GM21447 (cell line): ENCODE results near the gene XKR7.

ENCODE experiments used
- ATAC-seq: cut with Tn5 transposase; IDR thresholded peaks from one replicate; pipeline ENCODE4 v1.9.1; 2021; ENCODE audit not compliant: unreplicated experiment

XKR7 gene

DNA sequence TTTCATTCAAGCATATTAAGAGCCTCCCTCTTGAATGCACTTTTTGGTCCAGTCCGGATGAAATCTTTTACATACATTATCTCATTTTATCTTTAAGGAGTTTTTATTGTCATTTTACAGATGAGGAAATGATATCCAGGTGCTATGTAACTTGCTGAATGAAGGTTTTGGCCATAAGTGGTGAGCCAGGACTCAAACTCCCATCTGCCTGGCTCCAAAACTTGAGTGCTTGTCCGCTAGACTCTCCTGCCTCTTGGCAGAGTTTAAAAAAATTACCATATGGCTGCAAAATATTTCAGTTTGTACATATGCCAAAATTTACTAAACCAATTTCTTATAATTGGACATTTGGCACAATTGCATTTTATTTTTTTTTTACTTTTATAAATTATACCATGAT, 28.3 kb upstream of the XKR7 start:
- ATAC-seq = no peak

- ATAC-seq = no peak
Observed at GRCh38 chr20:31943052-31943471, 24.9 kb upstream of the XKR7 start.

GRCh38 chr20:31945319-31945718, 22.6 kb upstream of the XKR7 start:
- ATAC-seq = no peak

DNA sequence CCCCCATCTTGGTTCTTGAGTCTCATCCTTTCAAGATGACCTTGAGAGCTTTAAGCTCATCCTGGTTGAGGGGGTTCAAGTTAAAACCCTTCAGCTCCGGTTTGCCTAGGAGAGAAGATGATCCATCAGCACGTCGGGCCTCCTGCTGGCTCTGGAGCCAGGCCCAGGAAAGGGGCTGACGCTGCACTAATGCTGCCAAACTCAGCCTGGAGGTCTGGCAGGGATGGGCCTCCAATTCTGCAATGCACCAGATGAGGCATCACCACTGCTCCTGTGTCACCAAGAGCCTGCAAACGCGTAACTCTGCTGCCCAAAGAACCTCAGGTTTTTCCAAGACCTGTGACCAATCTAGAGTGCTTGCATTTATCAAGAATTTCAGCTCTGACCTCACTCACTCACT, 22.2 kb upstream of the XKR7 start:
- no peak for ATAC-seq

- no peak for ATAC-seq
Observed at GRCh38 chr20:31948008-31948407, 19.9 kb upstream of the XKR7 start.

DNA sequence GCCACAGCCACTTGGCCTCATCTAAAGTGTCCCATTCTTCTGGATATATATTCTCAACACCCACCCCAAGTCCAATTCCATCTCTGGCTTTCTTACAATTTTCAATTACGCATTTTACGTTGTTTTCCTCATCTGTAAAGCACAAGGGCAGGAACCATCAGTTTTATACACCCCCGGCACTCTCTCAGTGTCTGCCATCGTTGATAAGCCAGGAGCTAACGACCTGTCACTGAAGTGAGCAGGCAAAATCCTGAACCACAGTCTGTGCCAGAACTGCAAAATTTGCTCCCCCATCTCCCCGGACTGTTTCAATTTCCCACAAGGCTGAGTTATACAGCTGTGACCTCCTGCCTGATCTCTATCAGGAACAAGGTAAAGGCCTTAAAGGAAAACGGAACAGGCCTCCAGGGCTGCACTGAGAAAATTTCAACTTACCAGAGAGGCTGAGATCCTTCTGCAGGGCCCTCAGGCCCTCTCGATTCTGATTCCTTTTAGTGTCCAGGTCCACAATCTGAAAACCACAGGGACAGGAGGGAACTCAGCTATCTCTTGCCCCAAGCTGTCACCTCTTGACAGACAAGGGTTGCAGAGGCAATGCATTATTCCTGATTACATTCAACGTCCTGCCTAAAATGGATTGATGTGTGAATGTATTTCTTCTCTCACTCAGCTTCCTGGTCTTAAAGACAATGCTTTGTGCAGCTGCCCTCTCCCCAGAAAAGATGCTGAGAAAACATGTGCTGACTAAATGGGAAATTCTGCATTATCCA, 17.9 kb upstream of the XKR7 start:
- ATAC-seq = no peak

DNA sequence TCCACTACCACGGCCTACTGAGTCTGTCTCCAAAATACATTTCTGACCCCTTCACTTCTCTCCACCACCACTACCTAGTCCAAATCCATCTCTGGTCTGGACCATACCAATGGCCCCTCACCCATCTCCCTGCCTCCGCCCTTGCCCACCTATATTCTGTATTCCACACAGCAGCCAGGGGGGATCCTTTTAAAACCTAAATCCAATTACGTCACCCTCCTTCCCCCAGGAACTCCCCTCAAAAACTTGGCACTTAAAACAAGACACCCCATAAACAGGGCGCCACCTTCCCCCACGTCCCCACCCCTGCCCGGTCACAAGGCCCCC, 16.8 kb upstream of the XKR7 start:
- ATAC-seq = no peak

DNA sequence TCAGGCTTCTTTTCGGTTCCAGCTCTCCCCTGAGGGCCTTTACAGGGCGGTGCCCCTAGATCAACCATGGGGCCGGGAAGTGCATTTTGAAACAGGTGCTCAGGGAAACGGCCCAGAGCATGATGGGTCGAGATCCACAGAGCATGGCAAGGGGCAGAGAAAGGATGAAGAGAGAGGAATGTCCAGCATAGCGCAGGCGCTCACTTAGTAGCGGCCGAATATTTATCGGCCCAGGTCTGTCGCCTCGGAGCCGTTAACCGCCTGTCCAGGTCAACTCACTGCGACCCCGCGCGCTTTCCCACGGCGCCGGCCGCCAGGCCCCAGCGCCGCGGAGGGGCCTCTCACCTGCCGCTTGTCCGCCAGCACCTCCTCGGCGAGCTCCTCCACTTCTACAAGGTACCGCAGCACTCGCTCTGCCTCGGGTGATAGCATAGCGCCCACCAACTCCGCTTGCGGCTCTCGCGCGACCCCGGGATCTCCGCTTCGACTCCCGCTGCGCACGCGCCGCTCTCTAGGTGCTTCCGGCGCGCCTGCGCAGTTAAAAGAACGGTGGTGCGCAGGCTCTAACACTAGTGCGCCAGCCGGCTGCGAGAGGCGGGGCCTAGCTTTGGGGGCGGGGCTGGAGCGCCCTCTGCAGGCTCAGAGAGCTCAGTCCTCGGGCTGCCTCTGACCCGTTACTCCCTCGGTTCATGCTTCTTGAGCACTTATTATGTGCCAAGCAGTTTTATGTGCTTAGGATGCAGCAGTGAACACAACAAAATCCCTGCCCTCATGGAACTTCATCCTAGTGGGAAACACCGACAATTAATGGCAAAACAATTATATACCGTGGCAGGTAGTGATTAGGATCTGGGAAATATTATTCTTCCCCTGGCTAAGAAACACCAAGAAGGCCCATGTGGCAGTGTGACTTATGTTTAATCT, 16.2 kb upstream of the XKR7 start, which contains the start of gene PDRG1:
Gene PDRG1 (minus strand): TSS at position 517 of the 924 bp plus-strand sequence. CDS start 85 bp downstream, at position 432.
- peak; percentile 89 for ATAC-seq

DNA sequence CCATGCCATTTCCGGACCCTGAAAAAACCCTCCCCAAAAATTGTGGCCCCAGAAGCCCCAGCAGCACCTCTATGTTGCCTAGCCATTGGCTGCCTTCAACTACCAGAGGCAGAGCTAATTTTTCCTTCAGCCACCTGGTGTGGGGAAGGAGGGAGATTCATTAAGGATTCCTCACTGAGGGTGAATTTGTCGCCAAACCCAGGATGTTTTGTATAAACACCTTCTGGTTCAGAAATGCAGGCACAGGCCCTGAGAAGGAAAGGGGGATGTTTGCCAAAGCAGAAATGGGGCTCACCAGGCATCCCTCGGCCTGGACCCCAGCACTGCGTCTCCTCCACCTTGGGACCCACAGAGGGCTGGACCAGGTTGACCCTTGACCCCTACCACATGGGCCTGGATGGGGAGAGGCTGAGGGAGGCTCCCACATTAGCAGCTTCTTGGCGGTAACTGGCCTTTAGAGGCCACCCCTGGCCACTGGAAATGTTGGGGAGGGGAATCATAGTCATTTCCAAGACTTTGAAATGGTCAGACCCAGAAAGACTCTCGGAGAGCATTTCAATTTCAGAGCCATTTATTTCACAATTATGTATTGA, 14.3 kb upstream of the XKR7 start:
- no peak for ATAC-seq

DNA sequence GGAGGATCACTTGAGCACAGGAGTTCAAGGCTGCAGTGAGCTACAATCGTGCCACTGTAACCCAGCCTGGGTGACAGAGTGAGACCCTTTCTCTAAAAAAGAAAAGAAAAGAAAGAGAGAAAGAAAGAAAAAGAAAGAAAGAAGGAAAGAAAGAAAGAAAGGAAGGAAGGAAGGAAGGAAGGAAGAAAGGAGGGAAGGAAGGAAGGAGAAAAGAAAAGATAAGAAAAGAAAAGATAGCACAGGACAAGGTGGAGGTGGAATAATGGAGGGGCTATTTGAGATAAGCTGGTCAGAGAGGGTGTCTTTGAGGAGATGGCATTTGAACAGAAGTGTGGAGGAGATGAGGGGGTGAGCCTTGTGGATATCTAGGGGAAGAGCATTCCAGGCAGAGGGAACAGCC, 13.5 kb upstream of the XKR7 start:
- no peak for ATAC-seq

DNA sequence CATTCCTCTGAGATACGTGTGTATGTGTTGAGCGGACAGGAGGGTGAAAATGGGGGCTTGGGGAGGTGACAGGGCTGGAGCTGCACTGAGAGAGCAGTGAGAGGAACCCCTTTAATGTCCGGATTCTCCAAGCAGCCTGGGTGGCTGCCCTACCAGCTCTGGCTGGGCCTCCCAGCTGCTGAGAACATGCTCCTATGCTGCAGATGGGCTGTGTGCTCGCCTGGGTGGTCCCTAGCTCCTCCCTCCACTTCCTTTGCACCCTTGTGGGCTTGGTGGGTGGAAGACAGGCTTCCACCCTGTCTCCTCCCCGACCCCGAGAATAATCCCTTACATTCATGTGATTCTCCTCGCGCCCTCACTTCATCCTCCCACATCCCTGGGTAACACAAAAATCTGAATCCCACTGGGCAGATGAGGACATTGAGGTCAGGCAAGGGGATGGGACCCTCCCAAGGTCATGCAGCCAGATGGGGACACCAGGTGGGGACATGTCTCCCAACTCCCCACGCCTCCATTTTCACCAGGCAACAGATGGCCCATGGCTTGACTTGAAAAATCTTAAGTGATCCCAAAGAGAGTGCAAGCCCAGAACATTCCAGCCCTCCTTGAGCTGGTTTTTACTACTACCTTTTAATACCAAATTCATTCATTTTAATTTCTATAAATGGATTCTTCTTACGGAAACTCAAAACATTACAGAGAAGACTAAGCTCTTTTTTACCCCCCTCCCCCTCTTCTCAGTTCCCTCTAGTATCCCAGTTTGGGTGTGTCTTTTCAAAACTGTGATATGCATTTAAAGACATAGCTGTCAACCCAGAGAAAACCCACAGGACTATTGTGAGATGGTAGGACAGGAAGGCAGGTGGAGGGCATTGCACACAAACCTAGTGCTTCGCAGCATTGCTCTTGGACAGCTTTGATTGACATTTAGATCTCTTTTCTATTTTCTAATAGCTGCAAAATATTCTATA, 11.1 kb upstream of the XKR7 start:
- no peak for ATAC-seq

GRCh38 chr20:31962761-31963160, 5.2 kb upstream of the XKR7 start:
- ATAC-seq = no peak

DNA sequence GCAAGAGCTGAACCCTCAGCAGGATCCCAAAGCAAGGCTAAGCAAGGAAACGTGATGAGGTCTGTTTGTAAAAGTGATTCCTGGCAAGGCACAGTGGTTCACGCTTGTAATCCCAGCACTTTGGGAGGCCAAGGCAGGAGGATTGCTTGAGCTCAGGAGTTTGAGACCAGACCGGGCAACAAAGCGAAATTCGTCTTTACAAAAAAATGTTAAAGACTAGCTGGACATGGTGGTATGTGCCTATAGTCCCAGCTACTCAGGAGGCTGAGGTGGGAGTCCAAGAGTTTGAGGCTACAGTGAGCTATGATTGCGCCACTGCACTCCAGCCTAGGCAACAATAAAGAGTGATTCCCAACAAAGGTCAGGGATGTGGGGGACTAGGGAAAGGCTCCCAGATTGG, 4.1 kb upstream of the XKR7 start:
- no peak for ATAC-seq

DNA sequence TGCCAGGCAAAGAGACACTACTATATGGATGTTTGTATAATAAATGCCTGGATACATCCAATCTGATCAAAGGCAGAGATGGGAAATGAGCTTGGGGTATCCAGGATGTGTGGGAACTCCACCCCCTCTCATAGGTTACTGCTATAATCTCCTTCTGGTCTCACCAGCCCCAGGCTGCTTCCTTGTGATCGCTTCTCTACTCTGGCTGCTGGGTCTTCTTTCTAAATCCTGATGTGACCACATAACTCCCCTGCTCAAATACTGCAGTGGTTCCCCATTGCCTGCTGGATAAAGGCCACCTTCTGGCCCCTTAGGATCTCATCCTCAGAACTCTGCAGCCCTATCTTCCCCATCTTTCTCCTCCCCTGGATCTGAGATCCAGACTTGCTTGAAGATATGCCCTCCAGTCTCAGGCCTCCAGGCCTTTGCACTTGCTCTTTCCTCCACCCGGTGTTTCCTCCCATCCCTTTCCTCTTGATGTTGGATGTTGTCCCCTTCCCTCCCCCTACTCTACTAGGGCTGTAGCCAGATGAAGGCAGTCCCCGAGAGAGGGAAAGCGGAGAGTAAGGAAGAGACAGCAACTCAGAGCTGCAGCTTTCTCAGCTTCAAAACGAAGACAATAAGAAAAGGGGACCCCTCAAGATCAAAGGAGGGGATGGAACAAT, 828 bp upstream of the XKR7 start:
- ATAC-seq = no peak

GRCh38 chr20:31968291-31969126, 558 bp downstream of the XKR7 start:
- ATAC-seq = no peak

GRCh38 chr20:31969991-31970390, 2.0 kb downstream of the XKR7 start:
- no peak for ATAC-seq

DNA sequence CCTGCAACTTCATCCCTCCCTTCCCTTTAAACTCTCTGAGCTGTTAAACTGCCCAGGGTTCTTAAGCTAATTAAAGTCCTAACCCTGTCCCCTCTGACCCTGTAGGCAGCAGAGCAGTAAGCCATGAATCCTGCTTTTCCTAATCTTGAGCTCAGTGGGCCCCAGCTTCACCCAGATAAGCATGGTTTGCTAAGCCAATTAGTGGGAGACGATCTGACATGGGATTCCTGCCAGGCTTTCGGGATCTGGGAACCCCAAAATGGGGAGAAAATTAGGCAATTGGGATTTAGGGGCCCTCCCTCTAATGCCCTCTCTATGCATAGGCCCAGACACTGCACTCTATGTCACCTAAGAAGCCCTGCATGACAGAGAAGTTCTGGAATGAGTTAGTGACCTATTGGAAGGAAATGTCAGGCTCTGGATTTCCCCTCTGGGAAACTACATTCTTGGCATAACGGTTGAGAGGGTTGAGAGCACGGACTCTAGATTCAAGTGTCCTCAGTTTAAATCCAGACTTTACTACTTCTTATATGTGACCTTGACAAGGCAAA, 4.6 kb downstream of the XKR7 start:
- ATAC-seq = no peak

DNA sequence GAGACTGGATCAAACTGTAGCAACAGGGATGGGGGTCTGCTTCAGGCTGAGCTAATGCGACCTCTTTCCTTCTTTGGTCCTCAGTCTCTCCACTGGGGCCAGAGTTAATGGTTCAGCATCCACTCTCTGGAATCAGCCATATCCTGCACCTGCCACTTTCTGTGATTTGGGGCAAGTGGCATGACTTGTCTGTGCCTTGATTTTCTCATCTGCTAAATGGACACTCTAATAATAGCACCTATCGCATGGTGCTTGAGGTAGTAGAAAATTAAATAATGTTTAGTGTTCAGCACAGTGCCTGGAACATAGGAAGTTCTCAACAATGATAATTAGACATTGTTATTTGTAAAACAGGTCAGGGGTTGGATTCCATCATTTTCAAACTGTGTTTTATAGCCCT, 6.3 kb downstream of the XKR7 start:
- ATAC-seq = no peak

- no peak for ATAC-seq
Observed at GRCh38 chr20:31974951-31975487, 7.1 kb downstream of the XKR7 start.
